OCI-LY1 (cell line): ENCODE measurements around the gene DNTTIP2.
"Not testable (repeated sequence)": the region's sequence is repeated elsewhere in the genome, so short reads cannot be mapped to it uniquely, and the experiment has no call there.

Experiments
- EZH2 ChIP-seq: fragments of 200-600 bp; sonication (generic), shearing (Covaris generic); IDR thresholded peaks from 2 replicates; pipeline ENCODE4 v1.8.0; 2017; ENCODE audit warnings: borderline replicate concordance, mixed run types, mild to moderate bottlenecking, antibody characterized with exemption, low read length, moderate library complexity, mixed read lengths
- TF ChIP-seq, protein P1 (sequence below): fragments of 200-600 bp; sonication (generic), shearing (Covaris generic); IDR thresholded peaks from 2 replicates; pipeline ENCODE4 v1.5.1; 2017; ENCODE audit warnings: mild to moderate bottlenecking, antibody characterized with exemption, low read length, moderate library complexity, mixed read lengths

DNA sequence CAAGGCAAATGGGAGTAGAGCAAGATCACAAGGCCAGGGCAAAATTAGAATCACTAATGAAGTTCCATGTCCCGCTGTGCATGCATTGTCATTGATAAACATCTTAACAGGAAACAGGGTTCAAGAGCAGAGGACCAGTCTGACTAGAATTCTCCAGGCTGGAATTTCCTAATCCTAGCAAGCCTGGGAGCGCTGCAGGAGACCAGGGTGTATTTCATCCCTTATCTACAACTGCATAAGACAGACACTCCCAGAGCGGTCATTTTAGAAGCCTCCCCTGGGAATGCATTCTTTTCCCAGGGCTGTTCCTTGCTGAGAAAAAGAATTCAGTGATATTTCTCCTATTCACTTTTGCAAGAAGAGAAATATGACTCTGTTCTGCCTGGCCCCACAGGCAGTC, 45.7 kb downstream of the DNTTIP2 start:
- TF ChIP-seq, protein P1, sequence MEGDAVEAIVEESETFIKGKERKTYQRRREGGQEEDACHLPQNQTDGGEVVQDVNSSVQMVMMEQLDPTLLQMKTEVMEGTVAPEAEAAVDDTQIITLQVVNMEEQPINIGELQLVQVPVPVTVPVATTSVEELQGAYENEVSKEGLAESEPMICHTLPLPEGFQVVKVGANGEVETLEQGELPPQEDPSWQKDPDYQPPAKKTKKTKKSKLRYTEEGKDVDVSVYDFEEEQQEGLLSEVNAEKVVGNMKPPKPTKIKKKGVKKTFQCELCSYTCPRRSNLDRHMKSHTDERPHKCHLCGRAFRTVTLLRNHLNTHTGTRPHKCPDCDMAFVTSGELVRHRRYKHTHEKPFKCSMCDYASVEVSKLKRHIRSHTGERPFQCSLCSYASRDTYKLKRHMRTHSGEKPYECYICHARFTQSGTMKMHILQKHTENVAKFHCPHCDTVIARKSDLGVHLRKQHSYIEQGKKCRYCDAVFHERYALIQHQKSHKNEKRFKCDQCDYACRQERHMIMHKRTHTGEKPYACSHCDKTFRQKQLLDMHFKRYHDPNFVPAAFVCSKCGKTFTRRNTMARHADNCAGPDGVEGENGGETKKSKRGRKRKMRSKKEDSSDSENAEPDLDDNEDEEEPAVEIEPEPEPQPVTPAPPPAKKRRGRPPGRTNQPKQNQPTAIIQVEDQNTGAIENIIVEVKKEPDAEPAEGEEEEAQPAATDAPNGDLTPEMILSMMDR = not testable (repeated sequence)
- not testable (repeated sequence) for TF ChIP-seq EZH2
